ENCODE data around the gene ACER1.
A peak's percentile ranks its signal among the peaks of the same experiment; 100 is the strongest.

Gene ACER1

GRCh38 chr19:6279620-6279930 lies 53.8 kb downstream of the ACER1 start:
- Histone ChIP-seq H3K9ac (ENCODE audit: low read depth, low read length, poor library complexity, severe bottlenecking) (peak overlapping the region; percentile 84), H3K79me2 (ENCODE audit: insufficient read depth, low read length) (peaks cover 49% of the 10 kb centered on the region), H3K4me1 (ENCODE audit: insufficient read depth, low read length, poor library complexity, severe bottlenecking) (peaks cover 37% of the 10 kb centered on the region), H3K4me3 (ENCODE audit: low read length, poor library complexity, severe bottlenecking) (peak overlapping the region; percentile 78), H4K20me1 (ENCODE audit: insufficient read depth, low read length, poor library complexity, severe bottlenecking) (peaks cover 49% of the 10 kb centered on the region), H3K9me3 (ENCODE audit: insufficient read depth, low read depth, low read length) (no peaks in the 10 kb centered on the region), H3K4me2 (ENCODE audit: low read depth, low read length, poor library complexity, severe bottlenecking) (peak overlapping the region; percentile 98), H3K27me3 (ENCODE audit: insufficient read depth, low read length, poor library complexity, severe bottlenecking) (no peaks in the 10 kb centered on the region), H3F3A (ENCODE audit: low read depth) (no peaks in the 10 kb centered on the region), H3K36me3 (ENCODE audit: insufficient read depth, low read length) (no peaks in the 10 kb centered on the region), H3K9me2 (replicated peaks; ENCODE audit: low read depth, low read length) (no peaks in the 10 kb centered on the region), H2AFZ (ENCODE audit: low read length) (no peak overlapping the region)
- TF ChIP-seq EZH2phosphoT487 (IDR thresholded peaks at IDR 0.05; ENCODE audit: borderline replicate concordance) (no peak), CTCF (conservative IDR thresholded peaks at IDR 0.05; ENCODE audit: low read length) (no peak)

DNA sequence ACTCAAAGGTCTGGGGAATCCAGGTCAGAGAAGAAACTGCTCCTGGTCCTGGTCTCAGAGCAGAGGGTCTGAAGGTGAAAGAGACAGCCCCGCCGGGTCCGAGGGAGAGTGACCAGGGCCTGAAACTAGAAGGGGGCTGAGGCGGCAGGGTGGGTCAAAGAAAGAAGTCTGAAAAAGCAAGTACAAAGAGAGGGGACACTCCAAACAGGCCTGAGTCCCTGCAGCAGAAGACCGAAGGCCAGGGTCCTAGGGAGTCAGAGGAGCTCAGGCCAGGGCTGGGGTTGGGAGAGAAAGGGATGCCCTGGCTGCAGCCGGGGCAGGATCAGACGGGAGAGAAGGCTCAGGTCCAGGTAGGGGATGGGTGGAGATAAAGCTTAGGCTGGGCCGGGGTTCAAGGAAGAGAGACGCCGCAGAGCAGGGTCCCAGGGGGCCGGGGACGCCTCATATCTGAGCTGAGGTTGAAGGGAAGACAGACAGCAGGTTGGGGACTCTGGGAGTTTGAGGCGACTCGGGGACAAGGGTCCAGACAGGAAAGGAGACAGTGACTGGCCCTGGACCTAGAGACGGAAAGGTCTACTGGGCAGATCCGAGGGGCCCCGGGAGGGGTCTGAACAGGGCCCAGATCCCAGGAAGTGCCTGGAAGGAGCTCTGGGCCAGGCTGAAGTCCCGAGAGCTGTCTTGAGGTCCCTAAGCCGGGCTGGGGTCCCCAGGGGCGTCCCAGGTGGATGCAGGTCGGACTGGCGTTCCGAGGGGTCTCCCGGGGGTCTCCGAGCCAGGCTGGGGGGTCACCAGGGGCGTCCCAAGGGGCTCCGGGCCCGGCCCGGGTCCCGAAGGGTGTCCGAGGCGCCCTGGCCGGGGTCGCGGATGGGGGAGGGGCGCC lies 54.4 kb downstream of the ACER1 start:
- Histone ChIP-seq H3K27me3 (ENCODE audit: insufficient read depth, low read length, poor library complexity, severe bottlenecking) (no peaks in the 10 kb centered on the region), H3F3A (ENCODE audit: low read depth) (no peaks in the 10 kb centered on the region), H3K9me2 (replicated peaks; ENCODE audit: low read depth, low read length) (no peaks in the 10 kb centered on the region), H4K20me1 (ENCODE audit: insufficient read depth, low read length, poor library complexity, severe bottlenecking) (peaks cover 54% of the 10 kb centered on the region), H3K79me2 (ENCODE audit: insufficient read depth, low read length) (peaks cover 55% of the 10 kb centered on the region), H3K36me3 (ENCODE audit: insufficient read depth, low read length) (no peaks in the 10 kb centered on the region), H3K4me2 (ENCODE audit: low read depth, low read length, poor library complexity, severe bottlenecking) (peak overlapping the region; percentile 98), H3K9ac (ENCODE audit: low read depth, low read length, poor library complexity, severe bottlenecking) (peak overlapping the region; percentile 84), H3K4me3 (ENCODE audit: low read length, poor library complexity, severe bottlenecking) (peak overlapping the region; percentile 78), H2AFZ (ENCODE audit: low read length) (no peak overlapping the region), H3K4me1 (ENCODE audit: insufficient read depth, low read length, poor library complexity, severe bottlenecking) (peaks cover 41% of the 10 kb centered on the region), H3K9me3 (ENCODE audit: insufficient read depth, low read depth, low read length) (no peaks in the 10 kb centered on the region)
- TF ChIP-seq CTCF (conservative IDR thresholded peaks at IDR 0.05; ENCODE audit: low read length): no peak
- TF ChIP-seq EZH2phosphoT487 (IDR thresholded peaks at IDR 0.05; ENCODE audit: borderline replicate concordance): no peak

- H3K27me3 ChIP-seq (ENCODE audit: insufficient read depth, low read length, poor library complexity, severe bottlenecking): no peaks in the 10 kb centered on the region
- H3K36me3 ChIP-seq (ENCODE audit: insufficient read depth, low read length): no peaks in the 10 kb centered on the region
- peaks cover 63% of the 10 kb centered on the region for H4K20me1 ChIP-seq (ENCODE audit: insufficient read depth, low read length, poor library complexity, severe bottlenecking)
- TF ChIP-seq CTCF (conservative IDR thresholded peaks at IDR 0.05; ENCODE audit: low read length) (no peak), EZH2phosphoT487 (IDR thresholded peaks at IDR 0.05; ENCODE audit: borderline replicate concordance) (no peak)
- no peak overlapping the region for H2AFZ ChIP-seq (ENCODE audit: low read length)
- H3F3A ChIP-seq (ENCODE audit: low read depth): no peaks in the 10 kb centered on the region
- H3K9me3 ChIP-seq (ENCODE audit: insufficient read depth, low read depth, low read length): no peaks in the 10 kb centered on the region
- peak overlapping the region; percentile 78 for H3K4me3 ChIP-seq (ENCODE audit: low read length, poor library complexity, severe bottlenecking)
- H3K9me2 ChIP-seq (replicated peaks; ENCODE audit: low read depth, low read length): no peaks in the 10 kb centered on the region
- peak overlapping the region; percentile 98 for H3K4me2 ChIP-seq (ENCODE audit: low read depth, low read length, poor library complexity, severe bottlenecking)
- peak overlapping the region; percentile 84 for H3K9ac ChIP-seq (ENCODE audit: low read depth, low read length, poor library complexity, severe bottlenecking)
- peaks cover 64% of the 10 kb centered on the region for H3K79me2 ChIP-seq (ENCODE audit: insufficient read depth, low read length)
- H3K4me1 ChIP-seq (ENCODE audit: insufficient read depth, low read length, poor library complexity, severe bottlenecking): peaks cover 41% of the 10 kb centered on the region
Observed at GRCh38 chr19:6278051-6278450, 55.4 kb downstream of the ACER1 start.
